ENCODE measurements around the gene CCDC6. TPM values are rescaled to one million over a fixed set of nuclear protein-coding genes. Genes with fewer than 3 reads are reported as not detected.

The CCDC6 gene
- total and polyA plus RNA-seq, 9 of the 15 experiments (the other 6 are each of a cell fraction or from before 2014, with no cell fraction given), result 10.4 to 41.0 (median 20.9) TPM

GRCh38 chr10:59812519-59813122 is 93.7 kb downstream of the CCDC6 start (continued):
- TF ChIP-seq CTCFL (IDR thresholded peaks at IDR 0.05; ENCODE audit: borderline replicate concordance, insufficient read depth, low read depth, low read length, poor library complexity, severe bottlenecking) (no peak), SAP30 (IDR thresholded peaks at IDR 0.05; ENCODE audit: borderline replicate concordance, insufficient read depth, low read depth, low read length, poor library complexity, severe bottlenecking) (no peak), HDAC6 (IDR thresholded peaks at IDR 0.05; ENCODE audit: low read depth, low read length) (no peak)

GRCh38 chr10:59809644-59809974 is 96.7 kb downstream of the CCDC6 start:
- no peak for TF ChIP-seq PURB (CRISPR knock-in tag; IDR thresholded peaks at IDR 0.05; ENCODE audit: low read depth)
- intact Hi-C loops (cut with micrococcal nuclease), result loop anchor here (1.0 to 5.0 kb wide), 2 partner anchors 183 to 1027 kb away; no protein-coding TSS in a partner anchor
- Histone ChIP-seq H3K27ac (ENCODE audit: extremely low read depth, low read depth, low read length) (no peak overlapping the region), H3K4me1 (replicated peaks in 1 of 2; ENCODE audit: control insufficient read depth in 2 of 2, insufficient read depth in 2 of 2, low read length in 2 of 2) (no peaks in the 10 kb centered on the region), H4K20me1 (replicated peaks; ENCODE audit: control insufficient read depth, insufficient read depth, low read length) (0 out of 2 replicates have a peak, but pooled peaks cover 5% of the 10 kb centered on the region), H3K9ac (ENCODE audit: insufficient read depth in 1 of 2, low read depth in 2 of 2, low read length in 2 of 2) (no peak overlapping the region), H3K4me3 (no peak overlapping the region), H2AFZ (ENCODE audit: low read depth, low read length) (no peak overlapping the region), H3K4me2 (ENCODE audit: insufficient read depth, low read length) (no peak overlapping the region), H3K36me3 (ENCODE audit: control insufficient read depth, insufficient read depth, low read length) (peaks cover 89% of the 10 kb centered on the region), H3K9me3 (replicated peaks; ENCODE audit: control insufficient read depth, insufficient read depth, low read depth, low read length) (no peaks in the 10 kb centered on the region), H3K27me3 (ENCODE audit: control insufficient read depth in 2 of 2, insufficient read depth in 2 of 2, low read length in 2 of 2) (no peaks in the 10 kb centered on the region; a peak in 1 of 5 replicates), H3K79me2 (ENCODE audit: control insufficient read depth, insufficient read depth, low read length) (no peaks in the 10 kb centered on the region), H3K9me1 (ENCODE audit: control insufficient read depth, insufficient read depth, low read length) (no peaks in the 10 kb centered on the region)
- ChIA-PET POLR2A (no interaction called here), CTCF (ENCODE audit: low intra/inter-chr PET ratio) (interaction anchor here (1.7 kb wide), 1 partner anchor 184 kb away, joined by 17 read pairs; no protein-coding TSS in a partner anchor)
- DNase-seq (ENCODE audit: extremely low read depth in 1 of 4, low spot score in 3 of 4) (no peak), FAIRE-seq (no peak), ATAC-seq (no peak)
- in situ Hi-C loops (cut with MboI), result loop anchor here (5.0 to 25.0 kb wide), 3 partner anchors 182 to 1022 kb away; no protein-coding TSS in a partner anchor
- BruUV-seq (replicated peaks), result no TSS peak
- WGBS (ENCODE audit: insufficient coverage, low coverage, missing lambda C conversion rate), result 92% methylated on average over 2 of the region's 2 CpGs
